ENCODE results near the gene HOXA6. TPM values are rescaled to one million over a fixed set of nuclear protein-coding genes. Genes with fewer than 3 reads are reported as not detected.

Gene HOXA6
- polyA plus RNA-seq, 1 donor from 2014 or later: not detected

GRCh38 chr7:27194686-27195379 lies 47.3 kb upstream of the HOXA6 start:
- no peaks in the 10 kb centered on the region for H3K36me3 ChIP-seq (ENCODE audit: insufficient read depth, low read length)
- no peaks in the 10 kb centered on the region for H3K79me2 ChIP-seq (replicated peaks; ENCODE audit: insufficient read depth, low read length)
- H4K20me1 ChIP-seq (ENCODE audit: insufficient read depth): no peaks in the 10 kb centered on the region
- H3K4me2 ChIP-seq (ENCODE audit: low read length): no peak overlapping the region
- peaks cover 96% of the 10 kb centered on the region for H3K27me3 ChIP-seq (ENCODE audit: insufficient read depth, low read depth, low read length)
- H3K9me3 ChIP-seq (ENCODE audit: low read length): no peaks in the 10 kb centered on the region
- no peak overlapping the region for H2AFZ ChIP-seq (ENCODE audit: low read depth, low read length)
- no peak overlapping the region for H3K27ac ChIP-seq (ENCODE audit: low read length)
- H3K9ac ChIP-seq (ENCODE audit: low read length): no peak overlapping the region
- H3K9me2 ChIP-seq (ENCODE audit: insufficient read depth, low read length): no peaks in the 10 kb centered on the region
- TF ChIP-seq CTCF (IDR thresholded peaks at IDR 0.05; ENCODE audit: poor library complexity, severe bottlenecking) (no peak), POLR2AphosphoS5 (IDR thresholded peaks at IDR 0.05) (no peak), EP300 (conservative IDR thresholded peaks at IDR 0.05; ENCODE audit: poor library complexity, severe bottlenecking) (no peak), TAF1 (IDR thresholded peaks at IDR 0.05; ENCODE audit: low read depth) (no peak), RAD21 (conservative IDR thresholded peaks at IDR 0.05) (no peak), SMC3 (conservative IDR thresholded peaks at IDR 0.05; ENCODE audit: poor library complexity) (no peak), EZH2 (IDR thresholded peaks at IDR 0.05; ENCODE audit: borderline replicate concordance, insufficient read depth, low read length, poor library complexity, severe bottlenecking) (no peak), REST (IDR thresholded peaks at IDR 0.05; ENCODE audit: borderline replicate concordance) (no peak), MXI1 (conservative IDR thresholded peaks at IDR 0.05; ENCODE audit: poor library complexity, severe bottlenecking) (no peak)
- H3F3A ChIP-seq (ENCODE audit: insufficient read depth, low read length, poor library complexity, severe bottlenecking): no peaks in the 10 kb centered on the region
- H3K4me3 ChIP-seq (ENCODE audit: low read length): no peak overlapping the region

- Histone ChIP-seq H3K27me3 (ENCODE audit: insufficient read depth, low read depth, low read length) (peaks cover 100% of the 10 kb centered on the region), H3K9me3 (ENCODE audit: low read length) (no peaks in the 10 kb centered on the region), H3K4me3 (ENCODE audit: low read length) (no peak overlapping the region), H3K9ac (ENCODE audit: low read length) (no peak overlapping the region), H3K4me2 (ENCODE audit: low read length) (no peak overlapping the region), H4K20me1 (ENCODE audit: insufficient read depth) (no peaks in the 10 kb centered on the region), H2AFZ (ENCODE audit: low read depth, low read length) (no peak overlapping the region), H3K27ac (ENCODE audit: low read length) (no peak overlapping the region), H3K79me2 (replicated peaks; ENCODE audit: insufficient read depth, low read length) (no peaks in the 10 kb centered on the region), H3K36me3 (ENCODE audit: insufficient read depth, low read length) (no peaks in the 10 kb centered on the region), H3K9me2 (ENCODE audit: insufficient read depth, low read length) (no peaks in the 10 kb centered on the region), H3F3A (ENCODE audit: insufficient read depth, low read length, poor library complexity, severe bottlenecking) (no peaks in the 10 kb centered on the region)
- no peak for TF ChIP-seq POLR2AphosphoS5 (IDR thresholded peaks at IDR 0.05)
- TF ChIP-seq MXI1 (conservative IDR thresholded peaks at IDR 0.05; ENCODE audit: poor library complexity, severe bottlenecking): no peak
- no peak for TF ChIP-seq REST (IDR thresholded peaks at IDR 0.05; ENCODE audit: borderline replicate concordance)
- TF ChIP-seq EP300 (conservative IDR thresholded peaks at IDR 0.05; ENCODE audit: poor library complexity, severe bottlenecking): no peak
- no peak for TF ChIP-seq TAF1 (IDR thresholded peaks at IDR 0.05; ENCODE audit: low read depth)
- TF ChIP-seq EZH2 (IDR thresholded peaks at IDR 0.05; ENCODE audit: borderline replicate concordance, insufficient read depth, low read length, poor library complexity, severe bottlenecking): no peak
- no peak for TF ChIP-seq SMC3 (conservative IDR thresholded peaks at IDR 0.05; ENCODE audit: poor library complexity)
- TF ChIP-seq CTCF (IDR thresholded peaks at IDR 0.05; ENCODE audit: poor library complexity, severe bottlenecking): no peak
- no peak for TF ChIP-seq RAD21 (conservative IDR thresholded peaks at IDR 0.05)
Observed at GRCh38 chr7:27194002-27194352, 46.4 kb upstream of the HOXA6 start.

Data from neural cell (in vitro differentiated cells).